Medulla oblongata (tissue), 1 donor: Measurements from ENCODE around the gene NKAIN4.

Experiments
- DNase-seq: peaks from one replicate; pipeline ENCODE4 v3.0.0-alpha.2; 2015; ENCODE audit errors: extremely low spot score

The NKAIN4 gene

DNA sequence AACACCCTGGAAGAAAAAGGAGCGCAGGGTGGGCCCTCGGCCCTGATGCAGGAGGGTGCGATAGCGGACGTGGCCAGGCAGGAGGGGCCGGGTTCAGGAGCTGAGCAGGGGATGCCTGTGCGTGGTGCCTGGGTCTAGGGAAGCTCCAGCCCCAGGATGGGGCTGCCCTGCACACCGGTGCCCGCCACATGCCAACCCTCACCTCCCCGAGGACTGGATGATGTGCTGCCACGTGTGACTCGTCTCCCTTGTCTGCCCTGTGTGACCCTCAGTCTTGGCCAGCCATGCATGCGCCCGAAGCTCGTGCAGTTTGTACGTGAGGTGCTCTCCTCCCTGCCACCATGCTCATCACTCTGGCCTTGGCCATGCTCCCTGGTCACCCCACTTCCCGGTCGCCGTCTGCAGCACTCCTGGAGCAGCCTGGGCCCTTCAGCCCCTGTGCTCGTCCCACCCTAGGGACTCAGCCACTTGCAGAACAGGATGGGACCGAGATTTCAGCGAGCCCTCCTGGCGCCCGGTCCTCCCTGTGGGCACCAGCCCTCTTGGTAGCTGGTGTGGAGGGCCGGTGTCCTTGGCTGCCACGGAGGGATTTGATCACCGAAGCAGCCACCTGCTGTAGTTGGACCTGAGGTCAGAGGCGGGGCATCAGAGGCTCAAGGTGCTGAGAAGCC lies 34.5 kb upstream of the NKAIN4 start:
- DNase-seq = no peak

DNA sequence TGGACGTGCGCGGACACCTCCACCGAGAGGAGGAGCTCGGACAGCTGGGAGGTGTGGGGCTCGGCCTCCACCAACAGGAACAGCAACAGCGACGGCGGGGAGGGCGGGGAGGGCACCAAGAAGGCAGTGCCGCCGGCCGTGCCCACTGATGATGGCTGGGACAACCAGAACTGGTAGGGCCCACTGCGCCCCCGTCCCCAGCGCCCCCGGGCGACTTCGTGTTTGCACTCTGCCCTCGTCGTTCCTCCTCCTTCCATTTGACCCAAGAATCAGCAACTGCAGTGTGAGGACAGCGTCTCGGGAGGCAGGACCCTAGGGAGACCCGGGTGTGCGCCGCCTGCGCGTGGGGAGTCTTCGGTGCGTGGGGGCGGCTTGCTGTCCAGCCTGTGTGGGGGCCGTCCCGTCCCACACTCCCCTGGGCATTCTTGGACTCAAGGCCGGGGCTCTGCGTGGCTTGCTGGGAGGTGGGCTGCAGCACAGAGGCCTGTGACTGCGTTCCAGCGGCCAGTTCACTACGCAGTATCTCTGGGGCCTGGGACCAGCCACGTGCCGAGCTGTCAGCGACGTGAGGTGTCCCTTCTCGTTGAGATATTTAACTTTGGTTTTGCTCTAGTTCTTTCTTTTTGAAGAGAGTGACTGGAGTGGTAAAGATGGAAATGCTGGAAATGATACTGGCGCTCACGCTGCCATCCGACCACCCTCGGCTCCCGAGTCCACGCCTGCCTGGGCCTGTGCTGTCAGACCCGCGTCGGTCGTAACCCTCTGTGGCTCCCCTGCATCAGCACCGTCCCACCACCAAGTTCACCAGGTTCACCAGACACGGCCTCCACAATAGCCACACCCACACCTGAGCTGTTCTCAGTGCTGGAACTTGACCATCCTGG lies 33.7 kb upstream of the NKAIN4 start:
- DNase-seq = no peak

DNA sequence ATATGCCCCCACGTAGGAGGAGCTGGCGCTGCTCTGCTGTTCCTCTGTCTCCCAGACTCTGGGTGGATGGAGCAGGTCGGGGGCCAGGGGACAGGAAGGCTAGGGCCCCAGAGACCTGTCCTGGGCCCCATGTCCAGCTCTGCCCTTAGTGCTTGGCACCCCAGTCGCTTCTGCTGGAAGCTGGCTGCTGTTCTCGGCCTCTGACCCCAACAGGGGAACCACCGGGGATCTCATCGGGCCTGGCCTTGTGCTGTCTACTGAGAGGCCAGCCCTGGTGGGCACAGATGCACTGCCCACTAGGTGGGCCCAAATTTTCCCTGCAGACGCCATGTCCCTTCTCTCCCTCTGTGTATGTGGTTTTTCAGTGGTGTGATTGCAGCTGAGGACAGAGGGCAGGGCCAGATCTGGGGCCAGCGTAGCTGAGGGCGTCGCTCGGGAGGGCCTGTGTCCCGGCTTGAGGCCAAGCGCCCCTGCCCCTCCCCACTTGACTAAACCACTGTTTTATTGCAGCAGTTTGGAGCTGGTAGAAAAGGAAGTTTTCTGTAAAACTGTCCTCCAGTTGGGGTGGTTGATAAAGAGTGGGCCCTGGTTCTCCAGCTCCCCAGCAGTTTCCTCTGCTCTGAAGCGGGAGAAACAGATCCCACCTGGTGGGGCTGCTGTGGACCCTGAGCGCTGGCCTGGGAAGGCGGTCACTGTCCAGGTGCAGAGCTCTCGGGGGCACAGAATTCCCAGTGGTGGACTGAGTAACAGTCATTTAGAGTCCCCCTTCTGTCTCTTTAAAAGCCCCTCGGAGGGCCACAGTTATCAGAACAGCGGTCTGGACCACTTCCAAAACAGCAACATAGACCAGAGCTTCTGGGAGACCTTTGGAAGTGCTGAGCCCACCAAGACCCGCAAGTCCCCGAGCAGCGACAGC lies 32.8 kb upstream of the NKAIN4 start:
- no peak for DNase-seq

DNA sequence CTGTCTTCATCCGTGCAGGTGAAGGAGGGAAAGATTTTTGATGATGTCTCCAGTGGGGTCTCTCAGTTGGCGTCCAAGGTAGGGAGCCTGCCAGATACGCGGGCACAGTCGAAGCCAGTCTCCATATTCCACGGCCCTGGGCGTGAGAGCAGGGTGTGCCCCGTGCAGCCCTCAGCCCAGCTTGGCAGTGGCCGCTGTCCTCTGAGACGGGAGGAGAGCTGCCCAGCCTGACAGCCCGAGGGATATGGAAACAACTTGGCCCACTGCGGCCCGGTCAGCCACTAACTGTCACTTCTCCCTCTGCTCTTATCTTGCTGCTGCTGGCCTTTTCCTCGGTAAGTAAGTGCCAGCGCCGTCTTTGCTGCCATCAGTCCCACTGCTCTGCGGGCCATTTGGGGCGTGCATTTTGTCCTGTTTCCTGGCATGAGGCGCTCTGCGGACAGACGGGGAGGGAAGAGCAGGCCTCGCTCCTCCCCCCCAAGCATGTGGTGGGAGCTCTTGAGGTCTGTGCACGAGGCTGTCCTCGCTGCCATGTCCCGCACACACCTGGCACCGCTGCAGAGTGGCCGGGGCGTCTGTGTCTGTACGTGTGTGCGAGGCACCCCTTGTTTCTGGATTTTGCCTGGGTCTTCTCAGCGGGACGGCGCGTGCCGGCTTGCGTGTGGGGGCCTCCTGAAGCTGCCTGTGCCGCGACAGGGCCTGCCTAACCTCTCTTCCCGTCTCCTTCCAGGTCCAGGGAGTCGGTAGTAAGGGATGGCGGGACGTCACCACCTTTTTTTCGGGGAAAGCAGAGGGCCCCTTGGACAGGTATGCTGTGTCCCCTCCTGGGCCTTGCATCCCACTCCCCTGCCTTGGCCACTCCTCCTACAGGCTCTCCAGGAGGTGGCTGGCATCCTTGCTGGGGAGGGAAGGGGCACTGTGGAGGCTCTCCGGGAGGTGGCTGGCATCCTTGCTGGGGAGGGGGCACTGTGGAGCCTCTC lies 31.7 kb upstream of the NKAIN4 start:
- no peak for DNase-seq

DNA sequence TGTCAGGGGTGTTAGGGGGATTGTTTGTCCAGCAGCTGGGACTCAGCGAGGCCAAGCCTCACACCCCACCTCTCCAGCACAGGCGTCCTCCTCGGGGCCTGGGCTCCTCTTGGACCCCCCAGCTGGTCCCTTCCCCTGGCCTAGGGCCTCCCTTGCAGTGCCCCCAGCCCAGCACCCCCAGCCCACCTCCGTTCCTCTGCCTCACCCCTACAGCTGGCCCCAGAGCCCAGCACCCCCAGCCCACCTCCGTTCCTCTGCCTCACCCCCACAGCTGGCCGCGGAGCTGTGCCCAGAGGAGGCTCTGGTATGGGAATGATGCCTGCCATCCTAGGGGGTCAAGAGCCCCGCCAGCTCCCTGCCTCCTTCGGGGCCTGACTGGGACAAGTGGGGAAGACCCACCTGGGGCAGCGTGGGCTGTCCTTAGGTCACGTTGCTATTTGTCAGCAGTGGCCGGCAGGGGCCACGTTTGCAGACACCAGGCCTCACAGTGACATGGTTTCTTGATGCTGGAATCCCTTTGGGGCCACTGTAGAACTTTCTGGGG lies 30.8 kb upstream of the NKAIN4 start:
- DNase-seq = no peak

DNA sequence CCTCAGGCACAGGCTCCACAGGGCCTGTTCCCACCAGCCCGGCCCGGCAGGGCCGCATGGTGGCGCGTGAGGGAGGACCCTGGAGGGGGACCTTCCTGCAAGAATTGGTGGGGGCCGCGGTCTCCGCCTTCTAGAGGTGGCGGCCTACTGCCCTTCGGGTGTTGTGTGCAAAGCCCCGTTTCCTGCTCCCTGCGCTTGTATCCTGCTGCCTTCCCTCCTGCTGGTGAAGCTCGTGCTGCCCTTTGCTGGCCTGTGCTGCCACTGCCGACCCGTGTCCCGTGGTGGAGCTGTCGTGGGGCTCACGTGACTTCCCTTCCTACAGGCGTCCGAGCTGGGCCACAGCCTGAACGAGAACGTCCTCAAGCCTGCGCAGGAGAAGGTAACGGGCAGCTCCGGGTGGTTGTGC lies 30.3 kb upstream of the NKAIN4 start:
- DNase-seq = no peak

DNA sequence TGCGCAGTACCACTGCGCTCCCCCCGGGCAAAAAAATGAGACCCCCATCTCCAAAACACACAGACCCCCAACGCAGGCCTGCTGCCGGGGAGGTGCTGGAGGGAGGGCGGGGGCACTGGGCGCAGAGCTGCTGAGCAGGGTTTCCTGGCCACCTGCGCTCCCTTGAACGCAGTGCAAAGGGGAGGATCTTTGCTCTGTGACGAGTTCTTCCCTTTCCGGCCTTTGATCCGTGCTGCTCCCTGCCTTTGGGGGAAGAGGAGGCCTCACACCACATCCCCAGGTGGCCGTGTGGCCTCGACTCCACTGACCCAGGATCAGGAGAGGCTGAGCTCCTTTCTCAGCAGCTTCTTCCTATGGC lies 29.8 kb upstream of the NKAIN4 start:
- no peak for DNase-seq

DNA sequence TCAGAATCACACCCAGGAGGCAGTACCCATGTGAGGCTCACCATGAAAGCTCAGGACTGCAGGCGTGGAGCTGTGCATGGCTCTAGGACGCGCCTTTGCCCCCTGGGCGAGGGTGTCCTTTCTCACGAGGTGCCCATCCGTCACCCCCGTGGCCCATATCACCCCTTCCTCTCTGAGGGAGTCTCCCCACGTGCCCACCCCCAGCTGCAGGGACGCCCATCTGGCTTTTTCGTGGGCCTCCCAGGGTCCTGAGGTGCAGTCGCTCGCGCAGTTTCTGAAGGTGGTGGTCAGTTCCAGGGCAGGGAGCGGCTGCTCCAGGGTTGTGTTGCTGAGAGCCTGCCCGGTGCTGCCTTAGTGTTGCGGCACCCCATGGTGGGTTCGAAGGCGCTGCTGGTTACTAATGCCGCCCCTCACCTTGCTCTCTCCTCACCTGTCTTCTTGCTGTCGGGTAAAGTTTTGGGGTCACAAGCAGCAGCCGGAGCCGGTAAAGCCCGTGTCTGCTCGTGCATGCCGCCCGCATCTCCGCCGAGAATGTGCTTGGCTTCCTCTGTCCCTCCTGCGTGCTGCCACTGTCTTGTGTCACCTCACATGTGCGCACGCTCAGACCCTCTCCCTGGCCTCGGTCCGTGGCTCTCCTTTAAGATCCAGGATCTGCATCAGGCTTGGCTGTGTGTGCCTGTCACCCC lies 29.3 kb upstream of the NKAIN4 start:
- DNase-seq = no peak

DNA sequence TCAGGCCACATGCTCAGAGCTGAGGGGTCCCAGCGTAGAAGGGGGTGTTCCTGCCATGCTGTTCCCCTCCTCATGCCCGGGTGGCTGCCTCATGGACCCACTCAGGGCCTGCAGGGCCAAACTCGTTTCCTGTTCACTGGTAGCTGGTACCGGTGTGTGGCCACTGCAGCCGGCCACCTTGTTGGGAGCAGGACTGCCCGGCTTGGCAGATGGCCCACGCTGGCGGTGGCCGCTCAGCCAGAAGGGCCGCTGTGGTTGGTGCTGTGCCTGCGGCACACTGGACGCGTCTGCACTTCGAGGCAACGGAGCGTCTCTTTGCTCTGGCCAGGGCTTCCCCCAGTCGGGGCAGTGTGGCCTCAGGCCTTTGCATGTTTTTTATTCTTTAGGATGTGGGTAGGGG lies 28.7 kb upstream of the NKAIN4 start:
- no peak for DNase-seq

DNA sequence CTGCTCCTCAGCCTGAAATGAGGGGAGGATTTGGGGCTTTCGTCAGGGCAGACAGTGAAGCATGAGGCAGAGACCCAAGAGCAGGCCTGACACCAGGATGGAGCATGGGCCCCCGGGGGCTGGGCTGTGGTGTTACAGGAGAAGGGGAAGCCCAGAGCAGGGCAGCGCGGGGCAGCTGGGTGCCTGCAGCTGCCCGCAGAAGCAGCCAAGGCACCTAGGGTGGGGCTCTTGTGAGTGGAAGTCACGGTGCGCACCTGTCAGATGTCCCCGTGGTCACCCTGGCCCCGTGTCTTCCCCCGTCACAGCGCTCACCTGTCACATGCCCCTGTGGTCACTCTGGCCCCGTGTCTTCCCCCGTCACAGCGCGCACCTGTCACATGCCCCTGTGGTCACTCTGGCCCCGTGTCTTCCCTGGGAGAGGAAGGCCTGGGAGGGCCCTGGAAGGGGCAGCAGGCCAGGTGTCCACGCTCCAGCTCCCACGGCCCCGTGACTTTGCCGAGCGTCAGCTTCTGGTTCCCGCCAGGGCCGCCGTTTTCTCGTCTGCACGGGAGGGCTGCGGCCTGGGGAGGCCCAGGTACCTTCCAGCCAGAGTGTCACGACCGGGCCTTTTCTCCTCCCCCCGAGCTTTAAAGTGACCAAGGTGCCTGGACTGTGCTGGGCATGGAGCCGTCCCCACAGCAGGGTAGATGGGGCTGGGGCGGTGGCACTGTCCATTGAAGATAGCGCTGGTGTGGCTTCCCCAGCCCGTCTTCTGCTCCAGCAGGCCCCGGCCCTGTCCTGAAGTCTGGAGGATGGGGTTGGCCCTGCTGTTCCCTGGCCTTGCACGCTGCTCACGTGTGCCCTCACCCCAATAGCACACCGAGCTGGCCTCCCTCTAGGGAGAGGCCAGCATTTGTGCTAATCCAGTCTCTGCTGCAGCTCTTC lies 27.7 kb upstream of the NKAIN4 start:
- DNase-seq = no peak

DNA sequence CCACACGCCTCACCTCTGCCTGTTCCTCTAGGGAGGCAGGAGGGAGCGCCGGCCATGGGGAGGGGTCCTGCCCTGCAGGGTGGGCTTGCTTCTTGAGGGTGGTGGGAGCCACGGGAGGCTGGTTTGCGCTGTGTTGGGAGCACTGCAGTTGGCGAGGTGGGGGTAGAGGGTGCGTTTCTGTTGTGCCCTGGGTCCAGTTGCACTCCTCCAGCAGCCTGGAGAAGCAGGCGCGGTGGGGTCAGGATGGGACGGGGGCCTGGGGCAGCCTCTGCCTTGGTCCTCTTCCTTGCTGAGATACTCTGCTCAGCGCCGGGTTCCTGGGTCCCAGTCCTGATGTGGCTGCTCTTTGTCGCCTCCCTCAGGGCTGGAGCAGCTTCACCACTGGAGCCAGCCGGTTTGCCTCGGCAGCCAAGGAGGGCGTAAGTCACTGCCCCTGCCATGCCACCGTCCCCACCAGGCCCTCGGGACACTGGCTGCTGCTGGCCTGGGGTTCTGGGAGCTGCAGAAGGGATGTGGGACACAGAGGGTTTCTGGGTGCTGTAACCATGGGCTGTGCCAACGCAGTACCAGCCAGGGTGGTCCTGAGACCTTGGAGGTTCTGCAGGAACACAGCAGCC lies 26.8 kb upstream of the NKAIN4 start:
- DNase-seq = no peak

DNA sequence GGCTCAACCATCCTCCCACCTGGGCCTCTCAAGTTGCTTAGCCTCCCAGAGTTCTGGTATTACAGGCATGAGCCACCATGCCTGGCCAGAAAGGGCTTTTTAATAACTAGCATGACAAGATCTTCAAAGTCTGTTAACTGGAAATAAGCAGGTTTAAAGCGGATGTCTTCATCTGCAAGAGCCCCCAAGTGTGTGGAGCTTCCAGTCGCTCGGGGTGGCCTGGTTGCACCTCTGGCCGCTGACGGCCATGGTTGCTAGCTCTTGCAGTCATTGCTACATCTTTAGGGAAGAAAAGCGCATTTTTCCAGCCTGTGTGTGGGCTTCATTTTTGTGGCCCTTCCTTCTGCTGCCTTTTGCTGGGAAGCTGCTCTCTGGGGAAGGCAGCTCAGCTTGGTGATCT lies 26.1 kb upstream of the NKAIN4 start:
- DNase-seq = no peak

DNA sequence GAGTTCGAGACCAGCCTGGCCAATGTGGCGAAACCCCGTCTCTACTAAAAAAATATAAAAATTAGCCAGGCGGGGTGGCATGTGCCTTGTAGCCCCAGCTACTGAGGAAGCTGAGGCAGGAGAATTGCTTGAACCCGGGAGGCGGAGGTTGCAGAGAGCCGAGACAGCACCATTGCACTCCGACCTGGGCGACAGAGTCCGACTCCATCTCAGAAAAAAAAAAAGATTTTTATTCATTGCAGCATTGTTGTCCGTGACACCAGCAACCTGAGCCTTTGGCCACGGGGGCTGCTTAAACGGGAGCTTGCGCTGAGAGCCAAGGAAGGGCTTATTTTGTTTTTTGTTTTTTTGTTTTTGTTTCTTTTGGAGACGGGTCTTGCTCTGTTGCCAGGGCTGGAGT lies 25.7 kb upstream of the NKAIN4 start:
- no peak for DNase-seq

DNA sequence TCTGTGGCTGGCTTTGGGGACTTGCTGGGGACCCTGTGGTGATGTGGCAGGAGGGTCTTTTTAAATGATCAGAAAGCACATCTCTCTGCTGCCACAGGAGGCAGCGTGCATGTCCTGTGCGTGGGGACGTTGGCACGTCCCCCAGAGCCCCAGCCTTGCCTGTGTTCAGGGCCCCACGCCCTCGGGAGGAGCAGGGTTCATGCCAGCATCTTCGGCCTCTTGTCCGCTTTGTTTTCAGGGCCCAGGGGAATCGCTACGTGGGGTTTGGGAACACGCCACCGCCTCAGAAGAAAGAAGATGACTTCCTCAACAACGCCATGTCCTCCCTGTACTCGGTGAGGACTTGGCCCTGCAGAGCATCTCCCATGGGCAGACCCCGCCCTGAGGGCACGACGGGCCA lies 24.4 kb upstream of the NKAIN4 start:
- no peak for DNase-seq

DNA sequence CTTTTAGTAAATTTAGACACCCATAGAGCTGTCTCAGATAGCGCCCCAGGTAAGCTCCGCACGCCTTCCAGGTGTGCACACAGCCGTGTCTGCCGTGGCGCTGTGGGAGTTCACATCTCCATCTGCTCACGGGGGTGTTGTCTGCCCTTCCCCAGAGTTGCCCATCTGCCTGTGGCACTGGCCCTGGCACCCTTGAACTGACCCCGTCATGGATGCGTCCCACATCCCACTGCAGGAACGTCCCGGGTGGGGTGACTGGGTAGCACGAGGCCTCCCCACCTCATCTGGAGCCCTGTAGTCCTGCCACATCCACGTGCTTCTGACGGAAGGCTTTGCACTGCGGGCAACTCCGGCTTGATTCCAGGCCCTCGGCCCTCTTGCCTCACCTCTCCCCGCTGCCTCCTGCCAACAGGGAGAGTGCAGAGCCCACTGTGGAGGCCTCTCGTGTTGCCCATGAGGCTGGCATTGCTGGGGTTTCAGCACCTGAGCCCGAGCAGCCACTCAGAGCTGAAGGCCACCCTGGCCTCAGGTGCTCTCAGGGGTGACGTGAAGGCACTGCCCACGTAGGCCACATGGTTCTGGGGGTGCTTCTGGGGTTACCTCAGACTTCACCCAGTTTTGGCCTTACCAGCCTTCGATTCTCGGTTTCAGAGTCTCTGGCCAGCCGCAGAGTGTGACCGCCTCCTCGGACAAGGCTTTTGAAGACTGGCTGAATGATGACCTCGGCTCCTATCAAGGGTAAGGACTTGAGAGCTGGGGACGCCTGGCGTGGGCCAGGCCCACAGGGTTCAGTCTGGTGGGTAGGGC lies 23.4 kb upstream of the NKAIN4 start:
- DNase-seq = no peak

DNA sequence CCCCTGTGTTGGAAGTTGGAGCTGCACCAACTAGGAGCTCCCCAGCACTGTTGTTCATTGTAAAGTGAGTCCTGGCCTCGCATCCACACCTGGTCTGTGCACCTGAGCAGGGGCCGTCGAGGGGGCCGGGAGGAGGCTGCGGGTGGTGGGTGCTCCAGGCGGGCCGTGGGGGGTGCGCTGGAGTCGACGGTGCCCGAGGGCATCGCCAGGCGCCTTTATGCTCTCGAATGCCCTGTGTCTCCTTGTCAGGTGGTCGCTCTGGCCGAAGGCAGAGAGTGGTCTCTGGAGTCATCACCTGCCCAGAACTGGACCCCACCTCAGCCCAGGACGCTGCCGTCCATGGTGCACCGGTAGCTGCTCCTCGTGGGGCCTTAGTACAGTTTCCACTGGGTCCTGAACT lies 22.7 kb upstream of the NKAIN4 start:
- DNase-seq = no peak

DNA sequence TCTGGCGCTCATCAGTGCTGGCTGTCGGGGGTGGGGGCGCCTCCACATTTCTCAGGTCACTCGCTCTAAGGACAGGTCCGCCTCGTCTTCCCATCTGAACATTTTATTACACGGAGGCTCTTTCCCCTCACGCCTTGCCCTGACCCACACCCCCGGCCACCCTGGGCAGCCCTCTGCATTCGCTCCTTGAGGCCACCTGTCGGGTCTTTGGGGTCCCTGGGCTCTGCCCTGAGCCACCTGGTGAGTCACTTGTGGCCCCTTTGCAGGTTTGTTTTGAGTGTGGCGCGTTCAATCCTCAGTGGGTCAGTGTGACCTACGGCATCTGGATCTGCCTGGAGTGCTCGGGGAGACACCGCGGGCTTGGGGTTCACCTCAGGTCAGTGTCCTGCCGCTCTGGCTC lies 21.6 kb upstream of the NKAIN4 start:
- no peak for DNase-seq
